Naive thymus-derived CD8-positive, alpha-beta T cell (primary cell): ENCODE results near the gene GSTK1. TPM values are rescaled to one million over a fixed set of nuclear protein-coding genes. Genes with fewer than 3 reads are reported as not detected.

Source experiments
- ATAC-seq, 2 donors: fragments of 150-1000 bp; cut with Tn5 transposase in 1 of 2; sonication (Bioruptor Pico), chemical (Tn5 transposase) in 1 of 2; 1 replicate in 1 of 2; 2 replicates in 1 of 2; pipeline ENCODE4 v1.10.0; 2021; ENCODE audit warnings: mild to moderate bottlenecking in 2 of 2, moderate library complexity in 2 of 2
- POLR2A ChIA-PET: fragments of 350-600 bp; sonication (Branson Sonifier 250); formaldehyde crosslinking; loops from one replicate; lab custom pipeline; 2021; ENCODE audit warnings: antibody characterized with exemption; lab: Charles Lee
- DNase-seq, 10 donors: peaks; one replicate each; pipeline versions ENCODE4 v3.0.0 to v3.0.0-alpha.2; 2020 to 2022
- H3K27ac Mint-ChIP-seq, 10 donors: one replicate each; pipeline ENCODE4 v1.8.0; 2020 to 2022; ENCODE audit warnings: mild to moderate bottlenecking in 10 of 10, mixed read lengths in 10 of 10, moderate library complexity in 4 of 10, inconsistent platforms in 1 of 10
- H3K27me3 Mint-ChIP-seq, 5 donors: one replicate each; pipeline ENCODE4 v1.8.0; 2021 to 2022; ENCODE audit warnings: mixed read lengths in 5 of 5
- H3K36me3 Mint-ChIP-seq, 3 donors: one replicate each; pipeline ENCODE4 v1.8.0; 2020 to 2022; ENCODE audit warnings: mixed read lengths in 3 of 3, mild to moderate bottlenecking in 2 of 3, inconsistent platforms in 1 of 3
- H3K4me1 Mint-ChIP-seq, 4 donors: one replicate each; pipeline ENCODE4 v1.8.0; 2021 to 2022; ENCODE audit warnings: mixed read lengths in 4 of 4
- H3K4me3 Mint-ChIP-seq, 10 donors: one replicate each; pipeline ENCODE4 v1.8.0; 2020 to 2022; ENCODE audit warnings: mild to moderate bottlenecking in 10 of 10, mixed read lengths in 10 of 10, moderate library complexity in 6 of 10, inconsistent platforms in 1 of 10
- H3K9me3 Mint-ChIP-seq, 9 donors: one replicate each; pipeline ENCODE4 v1.8.0; 2020 to 2022; ENCODE audit warnings: mixed read lengths in 9 of 9, mild to moderate bottlenecking in 3 of 9, inconsistent platforms in 1 of 9, moderate library complexity in 1 of 9
- polyA plus RNA-seq, 3 donors: library from polyadenylated mRNA; unstranded; fragments of 300-500 nt; fragmentation: Illumina TruSeq; gene quantifications; one replicate each; pipeline ENCODE4 v1.2.3, GENCODE V29; 2021
- total RNA-seq, 8 experiments: library from RNA in 2 of 8; stranded (reverse) in 2 of 8; gene quantifications; one replicate each; pipeline ENCODE4 v1.2.3 and lab custom pipeline; 2021 to 2026

Gene GSTK1
- total and polyA plus RNA-seq, 5 experiments from 2014 or later = 278 to 355 (median 310) TPM

GRCh38 chr7:143300959-143301935 lies 38.0 kb downstream of the GSTK1 start:
- H3K9me3 Mint-ChIP-seq = no peaks in the 10 kb centered on the region
- H3K27me3 Mint-ChIP-seq = no peaks in the 10 kb centered on the region
- H3K27ac Mint-ChIP-seq = peak overlapping the region in 4 of 10 donors; percentile 49 to 90 (median 74)
- no peak overlapping the region for H3K4me3 Mint-ChIP-seq
- ATAC-seq = no peak
- DNase-seq = no peak
- peaks cover 29 to 49% (median 39%) of the 10 kb centered on the region in 4 donors for H3K4me1 Mint-ChIP-seq
- POLR2A ChIA-PET = interaction anchor here (0.8 to 1.2 kb wide), 2 partner anchors 13 to 74 kb away, joined by 3 to 4 read pairs; partner anchors contain the start of gene CASP2
- H3K36me3 Mint-ChIP-seq = peaks cover 12 to 94% (median 41%) of the 10 kb centered on the region in 3 donors

DNA sequence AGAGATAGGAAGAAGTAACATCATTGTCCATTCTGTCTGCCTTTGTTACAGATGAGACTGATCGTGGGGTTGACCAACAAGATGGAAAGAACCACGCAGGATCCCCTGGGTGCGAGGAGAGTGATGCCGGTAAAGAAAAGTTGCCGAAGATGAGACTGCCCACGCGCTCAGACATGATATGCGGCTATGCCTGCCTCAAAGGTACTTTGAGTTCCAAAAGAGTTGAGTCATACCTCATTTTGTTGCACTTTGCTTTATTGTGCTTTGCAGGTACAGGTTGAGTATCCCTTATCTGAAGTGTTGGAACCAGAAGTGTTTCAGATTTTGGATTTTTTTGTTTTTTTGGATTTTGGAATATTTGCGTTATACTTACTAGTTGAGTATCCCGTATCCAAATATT lies 40.5 kb downstream of the GSTK1 start:
- peaks cover 35 to 47% (median 41%) of the 10 kb centered on the region in 4 donors for H3K4me1 Mint-ChIP-seq
- POLR2A ChIA-PET = no interaction called here
- H3K27ac Mint-ChIP-seq = peak overlapping the region in 1 of 10 donors; percentile 29
- peaks cover 20 to 92% (median 53%) of the 10 kb centered on the region in 3 donors for H3K36me3 Mint-ChIP-seq
- DNase-seq (no peak), ATAC-seq (no peak)
- no peaks in the 10 kb centered on the region for H3K27me3 Mint-ChIP-seq
- no peaks in the 10 kb centered on the region for H3K9me3 Mint-ChIP-seq
- no peak overlapping the region for H3K4me3 Mint-ChIP-seq

DNA sequence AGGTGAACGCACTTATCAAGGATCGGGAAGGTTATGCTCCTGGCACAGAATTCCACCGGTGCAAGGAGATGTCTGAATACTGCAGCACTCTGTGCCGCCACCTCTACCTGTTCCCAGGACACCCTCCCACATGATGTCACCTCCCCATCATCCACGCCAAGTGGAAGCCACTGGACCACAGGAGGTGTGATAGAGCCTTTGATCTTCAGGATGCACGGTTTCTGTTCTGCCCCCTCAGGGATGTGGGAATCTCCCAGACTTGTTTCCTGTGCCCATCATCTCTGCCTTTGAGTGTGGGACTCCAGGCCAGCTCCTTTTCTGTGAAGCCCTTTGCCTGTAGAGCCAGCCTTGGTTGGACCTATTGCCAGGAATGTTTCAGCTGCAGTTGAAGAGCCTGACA lies 41.7 kb downstream of the GSTK1 start:
- ATAC-seq (no peak), DNase-seq (no peak)
- H3K36me3 Mint-ChIP-seq = peaks cover 20 to 82% (median 53%) of the 10 kb centered on the region in 3 donors
- H3K27me3 Mint-ChIP-seq = no peaks in the 10 kb centered on the region
- peak overlapping the region in 5 of 10 donors; percentile 17 to 82 (median 31) for H3K27ac Mint-ChIP-seq
- no peak overlapping the region for H3K4me3 Mint-ChIP-seq
- H3K4me1 Mint-ChIP-seq = peaks cover 28 to 43% (median 36%) of the 10 kb centered on the region in 4 donors
- POLR2A ChIA-PET = interaction anchor here (1.9 kb wide), 1 partner anchor 64 kb away, joined by 7 read pairs; no protein-coding TSS in a partner anchor
- H3K9me3 Mint-ChIP-seq = no peaks in the 10 kb centered on the region

- Mint-ChIP-seq H3K4me3 (peak overlapping the region in 1 of 10 donors; percentile 3), H3K4me1 (peaks cover 24 to 43% (median 36%) of the 10 kb centered on the region in 4 donors), H3K27ac (peak overlapping the region in 8 of 10 donors; percentile 5 to 85 (median 44)), H3K36me3 (peaks cover 17 to 76% (median 47%) of the 10 kb centered on the region in 3 donors), H3K27me3 (no peaks in the 10 kb centered on the region), H3K9me3 (peaks cover 0 to 1% (median 0%) of the 10 kb centered on the region in 9 donors)
- peak; percentile 23 to 78 (median 58) for DNase-seq
- POLR2A ChIA-PET = interaction anchor here (1.9 kb wide), 1 partner anchor 65 kb away, joined by 7 read pairs; no protein-coding TSS in a partner anchor
- ATAC-seq = peak; percentile 77 to 81
Measured at GRCh38 chr7:143305423-143306070, 42.3 kb downstream of the GSTK1 start.

DNA sequence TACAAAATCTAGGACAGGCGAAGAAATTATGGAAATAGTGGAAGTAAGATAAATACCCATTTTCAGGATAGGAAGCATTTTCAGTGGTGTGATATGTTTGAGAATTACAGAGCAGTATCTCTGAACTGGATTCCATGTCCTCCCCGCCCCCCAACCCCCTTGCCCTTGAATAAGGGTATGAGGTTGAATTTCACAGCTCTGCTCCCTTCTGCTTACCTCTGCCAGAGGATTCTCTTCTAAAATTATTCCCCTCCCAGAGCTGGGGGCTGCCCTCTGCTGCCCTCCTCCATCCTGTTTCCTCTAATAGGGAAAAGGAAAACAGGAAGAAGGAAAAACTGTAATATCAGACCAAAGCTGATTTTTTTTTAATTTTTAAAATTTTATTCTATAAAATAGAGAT lies 45.4 kb downstream of the GSTK1 start:
- peak overlapping the region in 6 of 10 donors; percentile 7 to 89 (median 64) for H3K27ac Mint-ChIP-seq
- H3K36me3 Mint-ChIP-seq = peaks cover 14 to 48% (median 40%) of the 10 kb centered on the region in 3 donors
- peaks cover 18 to 46% (median 44%) of the 10 kb centered on the region in 4 donors for H3K4me1 Mint-ChIP-seq
- H3K27me3 Mint-ChIP-seq = no peaks in the 10 kb centered on the region
- POLR2A ChIA-PET = interaction anchor here (0.7 to 1.5 kb wide), 5 partner anchors 45 to 100 kb away, joined by 3 to 8 read pairs (median 5); partner anchors contain the start of gene GSTK1
- no peak for ATAC-seq
- no peak for DNase-seq
- no peak overlapping the region for H3K4me3 Mint-ChIP-seq
- H3K9me3 Mint-ChIP-seq = peaks cover 0 to 3% (median 0%) of the 10 kb centered on the region in 9 donors

- Mint-ChIP-seq H3K4me3 (no peak overlapping the region), H3K27me3 (no peaks in the 10 kb centered on the region), H3K9me3 (peaks cover 0 to 3% (median 0%) of the 10 kb centered on the region in 9 donors), H3K27ac (no peak overlapping the region), H3K36me3 (no peaks in the 10 kb centered on the region), H3K4me1 (peaks cover 6 to 27% (median 20%) of the 10 kb centered on the region in 4 donors)
- POLR2A ChIA-PET = no interaction called here
- no peak for ATAC-seq
- DNase-seq = no peak
Measured at GRCh38 chr7:143314127-143314526, 50.9 kb downstream of the GSTK1 start.

DNA sequence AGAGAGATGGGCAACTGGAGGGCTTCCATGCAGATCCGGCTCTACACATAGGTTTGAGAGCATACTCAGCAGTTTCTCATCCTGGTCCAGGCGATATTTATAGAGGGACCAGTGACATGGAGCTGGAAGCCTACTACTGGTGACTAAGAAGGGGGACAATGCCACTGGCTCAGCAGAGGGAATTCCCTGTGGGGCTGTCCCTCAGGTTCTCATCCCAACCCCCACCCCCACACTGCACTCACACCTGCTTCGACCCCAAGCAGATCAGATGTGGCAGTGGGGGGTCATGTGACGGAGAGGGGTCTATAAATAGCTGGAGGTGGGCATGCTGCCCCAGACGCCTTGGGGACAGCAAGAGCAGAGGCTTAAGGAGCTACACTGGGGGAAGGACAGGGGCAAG lies 52.5 kb downstream of the GSTK1 start, which contains the start of gene CLCN1:
TSS of gene CLCN1 (plus strand) at position 336 of the 400 bp plus-strand sequence. CDS start 102 bp downstream, outside the sequence.
- POLR2A ChIA-PET = interaction anchor here (0.5 to 1.3 kb wide), 2 partner anchors 26 to 28 kb away, joined by 4 to 5 read pairs; partner anchors contain the start of gene CASP2
- no peak for ATAC-seq
- H3K27ac Mint-ChIP-seq = peak within 1 kb of the TSS in 1 of 10 donors; percentile 55
- no peak for DNase-seq
- H3K4me1 Mint-ChIP-seq = peaks cover 3 to 13% (median 9%) of the 10 kb centered on the region in 4 donors
- H3K4me3 Mint-ChIP-seq = no peak within 1 kb of the TSS
- H3K36me3 Mint-ChIP-seq = no peaks in the 10 kb centered on the region
- no peaks in the 10 kb centered on the region for H3K27me3 Mint-ChIP-seq
- peaks cover 0 to 2% (median 0%) of the 10 kb centered on the region in 9 donors for H3K9me3 Mint-ChIP-seq

DNA sequence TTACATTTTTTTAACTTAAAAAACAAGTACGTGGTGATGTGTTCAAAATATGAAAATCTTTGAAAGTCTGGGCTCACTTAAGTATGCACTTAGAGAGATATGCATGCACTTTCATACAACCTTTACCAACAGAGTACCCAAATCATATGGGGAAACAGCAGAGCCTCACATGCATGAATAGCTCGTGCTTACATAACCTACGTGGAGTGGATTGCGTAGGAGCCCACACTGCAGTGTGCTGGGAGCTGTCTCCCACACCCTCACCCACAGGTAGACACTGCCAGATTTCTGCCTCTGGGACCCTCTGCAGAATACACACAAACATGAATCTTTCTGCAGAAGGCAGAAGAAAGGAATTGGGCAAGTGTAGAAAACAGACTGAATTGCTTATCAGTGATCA lies 53.3 kb downstream of the GSTK1 start:
- ATAC-seq (no peak), DNase-seq (no peak)
- Mint-ChIP-seq H3K36me3 (no peaks in the 10 kb centered on the region), H3K9me3 (no peaks in the 10 kb centered on the region), H3K27ac (no peak overlapping the region), H3K27me3 (peaks cover 0 to 3% (median 0%) of the 10 kb centered on the region in 5 donors), H3K4me1 (peaks cover 0 to 7% (median 5%) of the 10 kb centered on the region in 4 donors), H3K4me3 (no peak overlapping the region)
- POLR2A ChIA-PET = interaction anchor here (1.3 kb wide), 1 partner anchor 28 kb away, joined by 4 read pairs; the partner anchor contains the start of gene CASP2

GRCh38 chr7:143318661-143319060 lies 55.4 kb downstream of the GSTK1 start:
- peaks cover 0 to 6% (median under 1%) of the 10 kb centered on the region in 4 donors for H3K4me1 Mint-ChIP-seq
- H3K9me3 Mint-ChIP-seq = no peaks in the 10 kb centered on the region
- H3K4me3 Mint-ChIP-seq = no peak overlapping the region
- POLR2A ChIA-PET = interaction anchor here (1.1 kb wide), 1 partner anchor 9 kb away, joined by 3 read pairs; no protein-coding TSS in a partner anchor
- peaks cover 0 to 5% (median 0%) of the 10 kb centered on the region in 5 donors for H3K27me3 Mint-ChIP-seq
- no peak overlapping the region for H3K27ac Mint-ChIP-seq
- no peak for ATAC-seq
- DNase-seq = no peak
- H3K36me3 Mint-ChIP-seq = no peaks in the 10 kb centered on the region
